ENCODE measurements around the gene ADAMTS16. TPM values are rescaled to one million over a fixed set of nuclear protein-coding genes. Genes with fewer than 3 reads are reported as not detected.
A peak's percentile ranks its signal among the peaks of the same experiment; 100 is the strongest.

Gene ADAMTS16
- total and polyA plus RNA-seq, 9 donors, result 7.4 to 32.7 (median 13.6) TPM

- no peak for TF ChIP-seq POLR2A (IDR thresholded peaks at IDR 0.05)
- TF ChIP-seq CTCF (IDR thresholded peaks at IDR 0.05), result no peak
- TF ChIP-seq EP300 (IDR thresholded peaks at IDR 0.05), result no peak
- H3K27ac ChIP-seq, result no peak overlapping the region
- no peaks in the 10 kb centered on the region for H3K27me3 ChIP-seq
- 46 to 67% (median 60%) methylated on average over 5 of the region's 5 CpGs for WGBS, 3 donors
- no peaks in the 10 kb centered on the region for H3K9me3 ChIP-seq
- no peak for DNase-seq
- peaks cover 21% of the 10 kb centered on the region for H3K4me1 ChIP-seq (ENCODE audit: insufficient read depth)
- H3K4me3 ChIP-seq, result no peak overlapping the region
- intact Hi-C loops (cut with DNase I), result no loop called here
- no peaks in the 10 kb centered on the region for H3K36me3 ChIP-seq
These were observed 42.5 kb downstream of the ADAMTS16 start for GRCh38 chr5:5182508-5183188.

GRCh38 chr5:5183189-5183699, 43.1 kb downstream of the ADAMTS16 start:
- H3K4me1 ChIP-seq (ENCODE audit: insufficient read depth), result peaks cover 19% of the 10 kb centered on the region
- peak in 4 of 5 donors; percentile 26 to 73 (median 42) for DNase-seq
- intact Hi-C loops (cut with DNase I), result no loop called here
- no peak overlapping the region for H3K27ac ChIP-seq
- H3K4me3 ChIP-seq, result no peak overlapping the region
- H3K36me3 ChIP-seq, result no peaks in the 10 kb centered on the region
- 12 to 30% (median 14%) methylated on average over 16 of the region's 16 CpGs for WGBS, 3 donors
- no peak for TF ChIP-seq EP300 (IDR thresholded peaks at IDR 0.05)
- no peak for TF ChIP-seq POLR2A (IDR thresholded peaks at IDR 0.05)
- TF ChIP-seq CTCF (IDR thresholded peaks at IDR 0.05), result no peak
- no peaks in the 10 kb centered on the region for H3K27me3 ChIP-seq
- H3K9me3 ChIP-seq, result no peaks in the 10 kb centered on the region

GRCh38 chr5:5183933-5184332, 43.8 kb downstream of the ADAMTS16 start:
- DNase-seq, result no peak
- intact Hi-C loops (cut with DNase I), result no loop called here

GRCh38 chr5:5188376-5189050, 48.4 kb downstream of the ADAMTS16 start:
- TF ChIP-seq CTCF (IDR thresholded peaks at IDR 0.05), result no peak
- TF ChIP-seq EP300 (IDR thresholded peaks at IDR 0.05), result no peak
- no peak for TF ChIP-seq POLR2A (IDR thresholded peaks at IDR 0.05)
- intact Hi-C loops (cut with DNase I), result no loop called here
- Histone ChIP-seq H3K27me3 (no peaks in the 10 kb centered on the region), H3K4me1 (ENCODE audit: insufficient read depth) (peaks cover 7% of the 10 kb centered on the region), H3K4me3 (no peak overlapping the region), H3K9me3 (no peaks in the 10 kb centered on the region), H3K27ac (no peak overlapping the region), H3K36me3 (peaks cover 4% of the 10 kb centered on the region)
- 66 to 68% (median 67%) methylated on average over 11 of the region's 11 CpGs for WGBS, 3 donors
- DNase-seq, result no peak

More at GRCh38 chr5:5183933-5184332, 43.8 kb downstream of the ADAMTS16 start:
- peaks cover 4% of the 10 kb centered on the region for H3K36me3 ChIP-seq
- no peak for TF ChIP-seq POLR2A (IDR thresholded peaks at IDR 0.05)
- TF ChIP-seq EP300 (IDR thresholded peaks at IDR 0.05), result no peak
- no peak for TF ChIP-seq CTCF (IDR thresholded peaks at IDR 0.05)
- no peak overlapping the region for H3K27ac ChIP-seq
- H3K4me3 ChIP-seq, result no peak overlapping the region
- no peaks in the 10 kb centered on the region for H3K9me3 ChIP-seq
- peaks cover 18% of the 10 kb centered on the region for H3K4me1 ChIP-seq (ENCODE audit: insufficient read depth)
- no peaks in the 10 kb centered on the region for H3K27me3 ChIP-seq
- 71 to 81% (median 77%) methylated on average over 10 of the region's 10 CpGs for WGBS, 3 donors

Data from ovary (tissue), 9 donors.